IMR-90 (cell line): ENCODE results near the gene ANO2. TPM values are rescaled to one million over a fixed set of nuclear protein-coding genes. Genes with fewer than 3 reads are reported as not detected.

Source experiments
- ATAC-seq: fragments of 200-7000 bp; cut with Tn5 transposase; 2 replicates; pipeline ENCODE4 v1.9.1; 2020; ENCODE audit warnings: low read depth, mild to moderate bottlenecking, moderate library complexity
- BruUV-seq: library from RNA; stranded (reverse); fragments of 400-500 nt; replicated peaks from 2 replicates; lab custom pipeline; 2021; lab: Mats Ljungman, UMichigan
- CTCF ChIA-PET: fragments of 300-600 bp; formaldehyde crosslinking; extraction: SDS; loops from one replicate; lab custom pipeline; 2021; ENCODE audit warnings: antibody characterized with exemption; lab: Yijun Ruan, JAX
- POLR2A ChIA-PET: fragments of 300-600 bp; sonication (Branson Sonifier 250); formaldehyde crosslinking; loops from one replicate; lab custom pipeline; 2022; ENCODE audit warnings: antibody characterized with exemption; ENCODE audit not compliant: unreplicated experiment; lab: Charles Lee
- DNase-seq: peaks from one replicate; pipeline ENCODE4 v3.0.0; 2013
- H2AFZ ChIP-seq: replicated peaks from 2 replicates; pipeline ENCODE3; 2013; ENCODE audit warnings: low read length, mild to moderate bottlenecking; ENCODE audit not compliant: poor library complexity
- H2AK5ac ChIP-seq: 2 replicates; pipeline ENCODE4 v1.6.1; 2013; ENCODE audit warnings: low read depth, low read length, inconsistent platforms
- H2AK9ac ChIP-seq: replicated peaks from 2 replicates; pipeline ENCODE3; 2013; ENCODE audit warnings: mild to moderate bottlenecking, low read depth, low read length, moderate library complexity; ENCODE audit not compliant: poor library complexity
- H2BK120ac ChIP-seq: 2 replicates; pipeline ENCODE4 v1.6.1; 2013; ENCODE audit warnings: low read depth, low read length, inconsistent platforms
- H2BK15ac ChIP-seq: 3 replicates; pipeline ENCODE4 v1.6.1; 2013; ENCODE audit warnings: low read depth, low read length, inconsistent platforms
- H2BK20ac ChIP-seq: 2 replicates; pipeline ENCODE4 v1.6.1; 2013; ENCODE audit warnings: low read depth, mild to moderate bottlenecking, inconsistent platforms, low read length, moderate library complexity
- H2BK5ac ChIP-seq: 2 replicates; pipeline ENCODE4 v1.6.1; 2013; ENCODE audit warnings: mild to moderate bottlenecking, low read depth, low read length, inconsistent platforms; ENCODE audit not compliant: poor library complexity, severe bottlenecking
- H3K14ac ChIP-seq: replicated peaks from 2 replicates; pipeline ENCODE4 v1.6.1; 2013; ENCODE audit warnings: low read depth, low read length, inconsistent platforms
- H3K18ac ChIP-seq: 2 replicates; pipeline ENCODE4 v1.6.1; 2013; ENCODE audit warnings: low read depth, low read length, control low read depth
- H3K23ac ChIP-seq: 2 replicates; pipeline ENCODE4 v1.6.1; 2013; ENCODE audit warnings: low read depth, low read length, inconsistent platforms
- H3K27ac ChIP-seq: 2 replicates; pipeline ENCODE4 v1.5.1; 2013; ENCODE audit warnings: mild to moderate bottlenecking, control low read depth, low read length; ENCODE audit not compliant: insufficient read depth
- H3K27me3 ChIP-seq: 2 replicates; pipeline ENCODE4 v1.6.1; 2013; ENCODE audit warnings: low read length; ENCODE audit not compliant: control insufficient read depth, insufficient read depth
- H3K36me3 ChIP-seq: 2 replicates; pipeline ENCODE4 v1.6.1; 2013; ENCODE audit warnings: low read length, mixed read lengths; ENCODE audit not compliant: control insufficient read depth, insufficient read depth
- H3K4ac ChIP-seq: 2 replicates; pipeline ENCODE4 v1.6.1; 2013; ENCODE audit warnings: low read depth, low read length, inconsistent platforms
- H3K4me1 ChIP-seq: 2 replicates; pipeline ENCODE4 v1.6.1; 2013; ENCODE audit warnings: low read length, mixed read lengths; ENCODE audit not compliant: control insufficient read depth, insufficient read depth
- H3K4me2 ChIP-seq: 2 replicates; pipeline ENCODE4 v1.6.1; 2013; ENCODE audit warnings: low read depth, mild to moderate bottlenecking, control low read depth, low read length, moderate library complexity
- H3K4me3 ChIP-seq: 2 replicates; pipeline ENCODE4 v1.5.1; 2013; ENCODE audit warnings: low read depth, mild to moderate bottlenecking, control low read depth, low read length, moderate library complexity; ENCODE audit not compliant: insufficient read depth
- H3K56ac ChIP-seq: 2 replicates; pipeline ENCODE4 v1.6.1; 2013; ENCODE audit warnings: low read length, inconsistent platforms; ENCODE audit not compliant: insufficient read depth; ENCODE audit errors: extremely low read depth
- H3K79me1 ChIP-seq, 2 experiments: 2 replicates each; pipeline ENCODE4 v1.6.1; 2013; ENCODE audit warnings: low read length in 2 of 2, inconsistent platforms in 1 of 2, low read depth in 1 of 2
- H3K9ac ChIP-seq: 2 replicates; pipeline ENCODE4 v1.6.1; 2013; ENCODE audit warnings: low read depth, low read length, control low read depth
- H3K9me1 ChIP-seq: 2 replicates; pipeline ENCODE4 v1.6.1; 2013; ENCODE audit warnings: low read length, inconsistent platforms; ENCODE audit not compliant: insufficient read depth
- H3K9me3 ChIP-seq: 2 replicates; pipeline ENCODE4 v1.6.1; 2013; ENCODE audit warnings: low read length; ENCODE audit not compliant: control insufficient read depth, insufficient read depth
- H4K20me1 ChIP-seq: 2 replicates; pipeline ENCODE4 v1.6.1; 2013; ENCODE audit warnings: low read length, inconsistent platforms; ENCODE audit not compliant: insufficient read depth
- H4K5ac ChIP-seq: 2 replicates; pipeline ENCODE4 v1.6.1; 2013; ENCODE audit warnings: mild to moderate bottlenecking, low read depth, low read length, control low read depth
- H4K8ac ChIP-seq, 2 experiments: 2 replicates each; pipeline ENCODE4 v1.6.1; 2013; ENCODE audit warnings: low read depth in 2 of 2, low read length in 2 of 2, control low read depth in 1 of 2, inconsistent platforms in 1 of 2
- H4K91ac ChIP-seq: 2 replicates; pipeline ENCODE4 v1.6.1; 2013; ENCODE audit warnings: low read depth, low read length, inconsistent platforms; ENCODE audit not compliant: insufficient read depth
- NFE2L2 ChIP-seq: fragments of 150-350 bp; IDR thresholded peaks from 2 replicates; pipeline ENCODE4 v1.6.1; 2016; ENCODE audit warnings: low read depth, mild to moderate bottlenecking, low read length
- RCOR1 ChIP-seq: IDR thresholded peaks from 2 replicates; pipeline ENCODE4 v1.6.1; 2012; ENCODE audit warnings: mild to moderate bottlenecking, low read length, improper control_type of control experiment; ENCODE audit not compliant: insufficient replicate concordance
- WGBS, 2 experiments: methylation state at CpG; one replicate each; pipeline versions ENCODE4 v1.1.5 to v1.1.7; 2013; ENCODE audit warnings: missing lambda C conversion rate in 2 of 2; ENCODE audit not compliant: insufficient read length in 1 of 2; ENCODE audit errors: extremely low coverage in 2 of 2; 5-methylcytosine and 5-hydroxymethylcytosine counted together
- dilution Hi-C: fragments of 300-500 bp; cut with HindIII; formaldehyde crosslinking; loops from one replicate; pipeline ENCODE4 v1.14.3; 2018; ENCODE audit warnings: low sequenced_read_pairs; ENCODE audit not compliant: unreplicated experiment
- in situ Hi-C: fragments of 300-500 bp; cut with MboI; formaldehyde crosslinking; loops from 3 replicates; pipeline ENCODE4 v1.14.3; 2019; ENCODE audit warnings: low sequenced_read_pairs, inconsistent platforms, mixed read lengths
- intact Hi-C: fragments of 100-400 bp; cut with micrococcal nuclease; formaldehyde crosslinking; loops from 2 replicates; pipeline ENCODE4 v1.10.0; 2022
- polyA plus RNA-seq, 3 experiments: library from polyadenylated mRNA; depleted of rRNA; stranded (reverse); fragments of >200 nt; gene quantifications; 2 replicates each; pipeline ENCODE4 v1.2.3, GENCODE V29; 2012; ENCODE audit warnings: low replicate concordance in 1 of 3
- total RNA-seq: library from RNA; depleted of rRNA; stranded (reverse); fragments of >200 nt; gene quantifications from 2 replicates; pipeline ENCODE4 v1.2.3, GENCODE V29; 2012
- TF ChIP-seq, protein P1 (sequence below): fragments of 150-350 bp; IDR thresholded peaks from 2 replicates; pipeline ENCODE4 v1.6.1; 2016; ENCODE audit warnings: low read depth, mild to moderate bottlenecking, low read length, moderate library complexity, borderline replicate concordance

ANO2 gene
- total and polyA plus RNA-seq, 2 of the 4 experiments (the other 2 are of a cell fraction), result 0.22 TPM; not detected in 1

DNA sequence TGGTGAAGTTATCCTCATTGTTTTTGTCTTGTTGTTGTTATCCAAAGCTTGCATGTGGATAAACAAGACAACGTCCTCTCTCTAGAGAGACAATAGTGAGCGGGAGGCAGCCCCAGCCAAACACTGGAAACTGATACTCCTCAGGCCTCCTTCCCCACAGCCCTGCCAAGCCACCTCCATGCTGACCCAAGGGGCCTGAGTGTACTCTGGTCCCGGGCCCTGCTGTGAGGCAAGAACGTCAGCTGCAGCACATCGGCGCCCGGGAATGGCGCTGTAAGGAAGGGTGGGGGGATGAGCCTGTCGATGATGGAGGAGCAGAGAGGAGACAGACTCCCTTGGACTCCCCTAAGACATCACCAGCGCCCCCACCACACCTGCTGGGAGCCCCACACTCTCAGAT, 83.6 kb downstream of the ANO2 start:
- no peak overlapping the region for H3K23ac ChIP-seq
- ChIA-PET POLR2A (no interaction called here), CTCF (no interaction called here)
- H3K4me1 ChIP-seq, result no peaks in the 10 kb centered on the region
- no peak overlapping the region for H2BK120ac ChIP-seq
- H4K20me1 ChIP-seq, result no peaks in the 10 kb centered on the region
- no CpG with 5 or more reads among the region's 10 CpGs for WGBS, 2 experiments
- in situ Hi-C loops, result no loop called here
- H2AFZ ChIP-seq, result no peak overlapping the region
- intact Hi-C loops, result no loop called here
- ATAC-seq (no peak), DNase-seq (no peak)
- TF ChIP-seq, protein P1, sequence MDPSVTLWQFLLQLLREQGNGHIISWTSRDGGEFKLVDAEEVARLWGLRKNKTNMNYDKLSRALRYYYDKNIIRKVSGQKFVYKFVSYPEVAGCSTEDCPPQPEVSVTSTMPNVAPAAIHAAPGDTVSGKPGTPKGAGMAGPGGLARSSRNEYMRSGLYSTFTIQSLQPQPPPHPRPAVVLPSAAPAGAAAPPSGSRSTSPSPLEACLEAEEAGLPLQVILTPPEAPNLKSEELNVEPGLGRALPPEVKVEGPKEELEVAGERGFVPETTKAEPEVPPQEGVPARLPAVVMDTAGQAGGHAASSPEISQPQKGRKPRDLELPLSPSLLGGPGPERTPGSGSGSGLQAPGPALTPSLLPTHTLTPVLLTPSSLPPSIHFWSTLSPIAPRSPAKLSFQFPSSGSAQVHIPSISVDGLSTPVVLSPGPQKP, result no peak
- TF ChIP-seq NFE2L2 (no peak), RCOR1 (no peak)
- H3K9me3 ChIP-seq, result no peaks in the 10 kb centered on the region
- BruUV-seq, result no TSS peak
- no peaks in the 10 kb centered on the region for H3K9me1 ChIP-seq
- H3K4me3 ChIP-seq, result no peak overlapping the region
- no peaks in the 10 kb centered on the region for H3K79me1 ChIP-seq
- H2BK15ac ChIP-seq, result no peak overlapping the region
- no peak overlapping the region for H2BK20ac ChIP-seq
- H3K9ac ChIP-seq, result no peak overlapping the region
- no peaks in the 10 kb centered on the region for H3K36me3 ChIP-seq
- dilution Hi-C loops, result no loop called here
- no peak overlapping the region for H3K4ac ChIP-seq
- H2BK5ac ChIP-seq, result no peak overlapping the region
- no peak overlapping the region for H4K8ac ChIP-seq
- no peak overlapping the region for H3K56ac ChIP-seq
- no peak overlapping the region for H2AK9ac ChIP-seq
- no peak overlapping the region for H4K5ac ChIP-seq
- no peak overlapping the region for H3K27ac ChIP-seq
- no peak overlapping the region for H3K14ac ChIP-seq
- no peak overlapping the region for H3K4me2 ChIP-seq
- no peak overlapping the region for H3K18ac ChIP-seq
- no peak overlapping the region for H2AK5ac ChIP-seq
- no peak overlapping the region for H4K91ac ChIP-seq
- H3K27me3 ChIP-seq, result peaks cover 13% of the 10 kb centered on the region
